HepG2 (cell line): Measurements from ENCODE around the gene HEY2.

Experiments used
- CREM ChIP-seq, 2 experiments: sonication (generic) in 1 of 2; formaldehyde crosslinking in 1 of 2; IDR thresholded peaks; 2 replicates each; pipeline versions ENCODE4 v1.4.0 to v1.6.1; 2016 to 2020; ENCODE audit warnings: antibody characterized with exemption in 1 of 2, mild to moderate bottlenecking in 1 of 2, missing genetic modification reagents in 1 of 2
- KDM5B ChIP-seq: sonication (generic); formaldehyde crosslinking; IDR thresholded peaks from 2 replicates; pipeline ENCODE4 v1.4.0; 2020; ENCODE audit warnings: missing genetic modification reagents, mild to moderate bottlenecking, borderline replicate concordance
- KLF15 ChIP-seq: sonication (generic); formaldehyde crosslinking; IDR thresholded peaks from 2 replicates; pipeline ENCODE4 v1.8.1; 2023; ENCODE audit warnings: borderline replicate concordance, mild to moderate bottlenecking, inconsistent platforms, missing genetic modification reagents, mixed read lengths
- NFYC ChIP-seq: IDR thresholded peaks from 2 replicates; pipeline ENCODE4 v1.6.1; 2016; ENCODE audit warnings: missing genetic modification reagents, missing compliant biosample characterization
- RAD21 ChIP-seq: fragments of 450-650 bp; formaldehyde crosslinking; IDR thresholded peaks from 2 replicates; pipeline ENCODE4 v1.5.0; 2020; ENCODE audit warnings: mild to moderate bottlenecking
- RBM22 ChIP-seq: fragments of 200-400 bp; formaldehyde crosslinking; optimal IDR thresholded peaks from 2 replicates; pipeline ENCODE3; 2017; ENCODE audit warnings: mild to moderate bottlenecking, low read length, moderate library complexity
- SP1 ChIP-seq, 2 experiments: fragments of 450-650 bp in 1 of 2; sonication (generic) in 1 of 2; formaldehyde crosslinking in 1 of 2; IDR thresholded peaks; 2 replicates each; pipeline versions ENCODE4 v1.4.0 to v1.6.1; 2016 to 2020; ENCODE audit warnings: missing genetic modification reagents in 1 of 2
- SP4 ChIP-seq: sonication (generic); formaldehyde crosslinking; IDR thresholded peaks from 2 replicates; pipeline ENCODE4 v1.8.1; 2023; ENCODE audit warnings: mild to moderate bottlenecking, missing genetic modification reagents
- YEATS4 ChIP-seq: sonication (generic); formaldehyde crosslinking; IDR thresholded peaks from 2 replicates; pipeline ENCODE4 v1.4.0; 2020; ENCODE audit warnings: missing genetic modification reagents, borderline replicate concordance
- ZSCAN21 ChIP-seq: sonication (generic); formaldehyde crosslinking; IDR thresholded peaks from 2 replicates; pipeline ENCODE4 v1.8.0; 2022; ENCODE audit warnings: mild to moderate bottlenecking, missing genetic modification reagents, moderate library complexity, borderline replicate concordance
- TF ChIP-seq, protein P1 (sequence below): sonication (generic); formaldehyde crosslinking; IDR thresholded peaks from 2 replicates; pipeline ENCODE4 v1.9.0; 2021; ENCODE audit warnings: mild to moderate bottlenecking, missing genetic modification reagents
- TF ChIP-seq, protein P2 (sequence below): sonication (generic); formaldehyde crosslinking; IDR thresholded peaks from 2 replicates; pipeline ENCODE4 v1.5.0; 2020; ENCODE audit warnings: mild to moderate bottlenecking, missing genetic modification reagents, moderate library complexity

DNA sequence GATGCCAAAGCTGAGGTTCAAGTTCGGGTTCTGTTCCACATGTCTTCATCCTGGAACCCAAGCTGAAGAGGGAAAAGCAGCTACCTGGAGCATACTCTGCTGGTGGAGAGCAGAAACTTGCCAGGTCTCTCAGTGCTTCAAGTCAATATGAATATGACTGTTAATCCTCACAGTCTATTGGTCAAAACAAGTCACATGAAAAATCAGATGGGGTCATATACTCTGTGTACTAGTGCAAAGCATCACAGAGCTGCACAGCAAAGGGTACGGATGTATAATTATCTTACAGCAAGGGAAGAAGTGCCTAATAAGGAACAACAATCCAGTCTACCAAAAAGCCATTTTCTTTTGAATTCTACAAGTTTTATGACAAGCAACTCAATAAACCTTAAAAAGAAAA is 53.0 kb downstream of the HEY2 start:
- TF ChIP-seq, protein P1, sequence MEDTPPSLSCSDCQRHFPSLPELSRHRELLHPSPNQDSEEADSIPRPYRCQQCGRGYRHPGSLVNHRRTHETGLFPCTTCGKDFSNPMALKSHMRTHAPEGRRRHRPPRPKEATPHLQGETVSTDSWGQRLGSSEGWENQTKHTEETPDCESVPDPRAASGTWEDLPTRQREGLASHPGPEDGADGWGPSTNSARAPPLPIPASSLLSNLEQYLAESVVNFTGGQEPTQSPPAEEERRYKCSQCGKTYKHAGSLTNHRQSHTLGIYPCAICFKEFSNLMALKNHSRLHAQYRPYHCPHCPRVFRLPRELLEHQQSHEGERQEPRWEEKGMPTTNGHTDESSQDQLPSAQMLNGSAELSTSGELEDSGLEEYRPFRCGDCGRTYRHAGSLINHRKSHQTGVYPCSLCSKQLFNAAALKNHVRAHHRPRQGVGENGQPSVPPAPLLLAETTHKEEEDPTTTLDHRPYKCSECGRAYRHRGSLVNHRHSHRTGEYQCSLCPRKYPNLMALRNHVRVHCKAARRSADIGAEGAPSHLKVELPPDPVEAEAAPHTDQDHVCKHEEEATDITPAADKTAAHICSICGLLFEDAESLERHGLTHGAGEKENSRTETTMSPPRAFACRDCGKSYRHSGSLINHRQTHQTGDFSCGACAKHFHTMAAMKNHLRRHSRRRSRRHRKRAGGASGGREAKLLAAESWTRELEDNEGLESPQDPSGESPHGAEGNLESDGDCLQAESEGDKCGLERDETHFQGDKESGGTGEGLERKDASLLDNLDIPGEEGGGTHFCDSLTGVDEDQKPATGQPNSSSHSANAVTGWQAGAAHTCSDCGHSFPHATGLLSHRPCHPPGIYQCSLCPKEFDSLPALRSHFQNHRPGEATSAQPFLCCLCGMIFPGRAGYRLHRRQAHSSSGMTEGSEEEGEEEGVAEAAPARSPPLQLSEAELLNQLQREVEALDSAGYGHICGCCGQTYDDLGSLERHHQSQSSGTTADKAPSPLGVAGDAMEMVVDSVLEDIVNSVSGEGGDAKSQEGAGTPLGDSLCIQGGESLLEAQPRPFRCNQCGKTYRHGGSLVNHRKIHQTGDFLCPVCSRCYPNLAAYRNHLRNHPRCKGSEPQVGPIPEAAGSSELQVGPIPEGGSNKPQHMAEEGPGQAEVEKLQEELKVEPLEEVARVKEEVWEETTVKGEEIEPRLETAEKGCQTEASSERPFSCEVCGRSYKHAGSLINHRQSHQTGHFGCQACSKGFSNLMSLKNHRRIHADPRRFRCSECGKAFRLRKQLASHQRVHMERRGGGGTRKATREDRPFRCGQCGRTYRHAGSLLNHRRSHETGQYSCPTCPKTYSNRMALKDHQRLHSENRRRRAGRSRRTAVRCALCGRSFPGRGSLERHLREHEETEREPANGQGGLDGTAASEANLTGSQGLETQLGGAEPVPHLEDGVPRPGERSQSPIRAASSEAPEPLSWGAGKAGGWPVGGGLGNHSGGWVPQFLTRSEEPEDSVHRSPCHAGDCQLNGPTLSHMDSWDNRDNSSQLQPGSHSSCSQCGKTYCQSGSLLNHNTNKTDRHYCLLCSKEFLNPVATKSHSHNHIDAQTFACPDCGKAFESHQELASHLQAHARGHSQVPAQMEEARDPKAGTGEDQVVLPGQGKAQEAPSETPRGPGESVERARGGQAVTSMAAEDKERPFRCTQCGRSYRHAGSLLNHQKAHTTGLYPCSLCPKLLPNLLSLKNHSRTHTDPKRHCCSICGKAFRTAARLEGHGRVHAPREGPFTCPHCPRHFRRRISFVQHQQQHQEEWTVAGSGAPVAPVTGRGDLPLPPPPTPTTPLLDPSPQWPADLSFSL (CRISPR knock-in tag): no peak
- TF ChIP-seq RAD21 (CRISPR knock-in tag): no peak
- no peak for TF ChIP-seq KDM5B (CRISPR knock-in tag)
- no peak for TF ChIP-seq ZSCAN21
- TF ChIP-seq YEATS4 (CRISPR knock-in tag): no peak
- no peak for TF ChIP-seq CREM (IDR thresholded peaks at IDR 0.05)
- no peak for TF ChIP-seq CREM (CRISPR knock-in tag; IDR thresholded peaks at IDR 0.05)
- TF ChIP-seq RBM22: no peak
- TF ChIP-seq, protein P2, sequence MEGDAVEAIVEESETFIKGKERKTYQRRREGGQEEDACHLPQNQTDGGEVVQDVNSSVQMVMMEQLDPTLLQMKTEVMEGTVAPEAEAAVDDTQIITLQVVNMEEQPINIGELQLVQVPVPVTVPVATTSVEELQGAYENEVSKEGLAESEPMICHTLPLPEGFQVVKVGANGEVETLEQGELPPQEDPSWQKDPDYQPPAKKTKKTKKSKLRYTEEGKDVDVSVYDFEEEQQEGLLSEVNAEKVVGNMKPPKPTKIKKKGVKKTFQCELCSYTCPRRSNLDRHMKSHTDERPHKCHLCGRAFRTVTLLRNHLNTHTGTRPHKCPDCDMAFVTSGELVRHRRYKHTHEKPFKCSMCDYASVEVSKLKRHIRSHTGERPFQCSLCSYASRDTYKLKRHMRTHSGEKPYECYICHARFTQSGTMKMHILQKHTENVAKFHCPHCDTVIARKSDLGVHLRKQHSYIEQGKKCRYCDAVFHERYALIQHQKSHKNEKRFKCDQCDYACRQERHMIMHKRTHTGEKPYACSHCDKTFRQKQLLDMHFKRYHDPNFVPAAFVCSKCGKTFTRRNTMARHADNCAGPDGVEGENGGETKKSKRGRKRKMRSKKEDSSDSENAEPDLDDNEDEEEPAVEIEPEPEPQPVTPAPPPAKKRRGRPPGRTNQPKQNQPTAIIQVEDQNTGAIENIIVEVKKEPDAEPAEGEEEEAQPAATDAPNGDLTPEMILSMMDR (CRISPR knock-in tag): no peak
- no peak for TF ChIP-seq SP1 (IDR thresholded peaks at IDR 0.05)
- no peak for TF ChIP-seq SP1 (CRISPR knock-in tag; IDR thresholded peaks at IDR 0.05)
- TF ChIP-seq KLF15 (CRISPR knock-in tag): no peak
- TF ChIP-seq SP4 (CRISPR knock-in tag): no peak
- no peak for TF ChIP-seq NFYC (CRISPR knock-in tag)
